Measurements from ENCODE around the gene BMP7.

Gene BMP7

DNA sequence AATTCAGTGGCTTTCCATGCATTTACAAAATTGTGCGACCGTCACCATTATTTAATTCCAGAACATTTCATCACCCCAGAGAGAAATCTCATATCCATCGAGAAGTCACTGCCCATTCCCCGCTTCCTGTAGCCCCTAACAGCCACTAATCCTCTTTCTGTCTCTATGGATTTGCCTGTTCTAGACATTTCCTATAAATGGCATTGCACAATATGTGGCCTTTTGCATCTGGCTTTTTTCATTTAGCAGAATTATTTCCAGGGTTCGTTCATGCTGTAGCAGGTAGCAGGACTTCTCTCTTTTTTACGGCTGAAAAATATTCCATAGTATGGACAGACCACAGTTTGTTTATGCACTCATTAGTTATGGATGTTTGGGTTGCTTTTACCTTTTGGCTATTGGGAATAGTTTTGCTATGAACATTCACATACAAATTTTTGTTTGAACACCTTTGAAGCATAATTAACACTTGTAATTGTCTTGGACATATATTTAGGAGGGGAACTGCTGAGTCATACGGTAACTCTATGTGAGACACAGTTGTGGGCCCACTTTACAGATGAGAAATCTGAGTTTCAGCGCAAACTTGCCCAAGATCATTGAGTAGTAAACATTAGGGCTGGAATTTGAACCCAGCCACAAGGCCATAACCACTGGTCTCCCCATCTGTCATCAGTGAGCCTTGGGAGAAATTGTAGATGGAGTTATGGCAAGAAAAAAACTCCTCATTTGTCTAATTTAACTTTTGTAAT is 126.9 kb downstream of the BMP7 start:
- no peak for DNase-seq

DNA sequence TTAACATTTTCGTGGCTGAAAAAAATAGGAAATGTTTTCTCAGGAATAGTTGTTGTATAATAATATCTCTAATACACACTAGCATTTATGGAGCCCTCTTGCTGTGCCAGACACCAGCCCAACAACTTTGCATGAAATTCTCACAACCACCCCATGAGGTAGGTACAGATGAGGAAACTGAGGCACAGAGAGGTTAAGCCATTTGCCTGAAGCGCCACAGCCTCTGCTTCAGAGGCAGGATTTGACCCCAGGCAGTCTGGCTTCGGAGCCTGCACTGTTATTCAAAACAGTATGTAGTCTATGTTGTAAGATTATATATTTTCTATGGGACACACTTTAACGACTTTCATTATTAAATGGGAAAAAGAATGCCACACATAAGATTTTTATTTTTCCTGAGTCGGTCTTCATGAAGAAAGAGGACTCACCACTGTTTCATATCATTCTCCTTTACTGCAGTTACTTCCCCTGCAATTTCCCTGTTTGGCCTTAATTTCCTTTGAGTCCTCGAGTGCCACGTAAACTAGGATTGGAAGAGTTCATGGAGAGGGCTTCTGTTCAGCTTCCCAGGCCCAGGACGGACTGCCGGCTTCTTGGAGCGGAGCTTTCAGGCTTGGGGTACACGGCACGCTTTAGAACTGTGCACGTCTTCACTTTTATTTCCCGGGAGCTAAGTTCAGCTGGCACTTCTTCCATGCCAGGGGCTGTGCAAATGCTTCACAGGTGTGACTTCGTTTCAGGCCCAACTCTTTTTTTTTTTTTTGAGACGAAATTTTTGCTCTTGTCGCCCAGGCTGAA is 128.0 kb downstream of the BMP7 start:
- DNase-seq = no peak

DNA sequence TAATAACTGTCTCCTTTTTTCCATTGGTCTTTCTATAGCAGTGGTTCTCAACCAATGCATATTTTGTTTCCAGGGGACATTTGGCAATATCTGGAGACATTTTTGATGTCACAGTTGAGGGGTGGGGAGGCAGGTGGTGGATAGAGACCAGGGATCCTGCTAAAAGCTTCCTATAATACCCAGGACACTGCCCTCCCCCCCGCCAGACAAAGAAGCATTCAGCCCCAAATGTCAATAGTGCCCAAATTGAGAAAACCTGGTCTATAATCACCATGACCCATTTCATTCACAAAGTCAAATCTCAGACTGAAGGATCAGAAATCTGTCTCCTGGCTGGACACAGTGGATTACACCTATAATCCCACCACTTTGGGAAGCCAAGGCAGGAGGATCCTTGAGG is 128.8 kb downstream of the BMP7 start:
- no peak for DNase-seq

DNA sequence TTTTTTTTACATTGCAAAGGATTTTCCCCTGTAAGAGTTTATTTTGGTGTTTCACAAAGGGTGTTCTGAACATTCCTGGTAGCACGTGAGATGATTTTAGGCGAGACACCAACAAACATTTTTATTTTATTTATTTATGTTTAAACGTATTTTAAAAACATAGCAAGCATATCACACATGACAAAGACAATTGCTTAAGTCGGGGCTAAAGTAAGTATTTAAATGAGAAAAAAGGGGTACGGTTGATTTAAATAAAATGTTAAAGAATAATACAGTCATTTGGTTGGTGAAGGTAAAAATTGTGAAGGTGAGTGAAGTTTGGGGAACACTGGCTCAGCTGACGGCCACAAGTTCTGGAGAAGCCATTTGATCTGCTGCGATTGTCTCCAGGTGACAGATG is 129.7 kb downstream of the BMP7 start:
- DNase-seq = no peak

DNA sequence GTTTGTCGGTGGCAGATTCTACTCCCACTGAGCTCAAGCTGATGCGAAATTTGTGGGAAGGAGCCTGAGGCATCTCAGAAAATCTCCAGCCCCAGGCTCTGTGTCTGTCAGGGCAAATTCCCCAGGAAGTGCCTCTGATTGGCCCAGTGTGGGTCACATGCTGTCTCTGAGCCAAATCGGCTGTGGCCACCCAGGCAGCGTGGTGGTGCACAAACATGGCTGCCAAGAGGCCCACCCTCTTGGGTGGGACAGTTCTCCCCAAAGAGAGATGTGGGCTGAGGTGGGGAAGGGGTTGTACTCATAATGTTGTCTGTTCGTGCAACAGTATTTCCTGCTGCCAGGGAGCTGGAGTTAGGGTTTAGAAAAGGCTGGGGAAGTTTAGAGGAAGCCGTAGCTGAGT is 130.6 kb downstream of the BMP7 start:
- DNase-seq = no peak

GRCh38 chr20:57134804-57135203 is 131.6 kb downstream of the BMP7 start:
- DNase-seq = no peak

- DNase-seq = no peak
These were observed 132.4 kb downstream of the BMP7 start for GRCh38 chr20:57133926-57134650.

- DNase-seq = no peak
These were observed 134.6 kb downstream of the BMP7 start for GRCh38 chr20:57131601-57132391.

DNA sequence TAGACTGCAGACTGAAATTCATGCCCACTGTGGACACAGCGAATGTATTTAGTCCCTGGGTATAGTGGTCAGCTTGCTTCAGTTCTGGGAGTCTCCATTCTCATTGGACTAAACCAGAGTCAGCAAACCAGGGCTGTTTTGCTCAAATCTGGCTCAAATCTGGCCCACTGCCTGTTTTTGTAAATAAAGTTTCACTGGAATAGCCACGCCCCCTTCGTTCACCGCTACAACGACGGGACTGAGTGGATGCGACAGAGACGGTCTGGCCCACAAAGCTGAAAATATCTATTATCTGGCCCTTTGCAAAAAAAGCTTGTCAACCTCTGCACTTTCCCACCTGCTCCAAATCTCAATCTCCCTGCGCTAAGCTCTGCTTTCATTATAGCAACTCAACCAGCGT is 135.4 kb downstream of the BMP7 start:
- no peak for DNase-seq

- DNase-seq = no peak
These were observed 136.2 kb downstream of the BMP7 start for GRCh38 chr20:57130160-57130772.

GRCh38 chr20:57129303-57129702 is 137.1 kb downstream of the BMP7 start:
- no peak for DNase-seq

GRCh38 chr20:57128044-57128757 is 138.2 kb downstream of the BMP7 start:
- no peak for DNase-seq

- DNase-seq = no peak
These were observed 139.9 kb downstream of the BMP7 start for GRCh38 chr20:57126481-57127092.

DNA sequence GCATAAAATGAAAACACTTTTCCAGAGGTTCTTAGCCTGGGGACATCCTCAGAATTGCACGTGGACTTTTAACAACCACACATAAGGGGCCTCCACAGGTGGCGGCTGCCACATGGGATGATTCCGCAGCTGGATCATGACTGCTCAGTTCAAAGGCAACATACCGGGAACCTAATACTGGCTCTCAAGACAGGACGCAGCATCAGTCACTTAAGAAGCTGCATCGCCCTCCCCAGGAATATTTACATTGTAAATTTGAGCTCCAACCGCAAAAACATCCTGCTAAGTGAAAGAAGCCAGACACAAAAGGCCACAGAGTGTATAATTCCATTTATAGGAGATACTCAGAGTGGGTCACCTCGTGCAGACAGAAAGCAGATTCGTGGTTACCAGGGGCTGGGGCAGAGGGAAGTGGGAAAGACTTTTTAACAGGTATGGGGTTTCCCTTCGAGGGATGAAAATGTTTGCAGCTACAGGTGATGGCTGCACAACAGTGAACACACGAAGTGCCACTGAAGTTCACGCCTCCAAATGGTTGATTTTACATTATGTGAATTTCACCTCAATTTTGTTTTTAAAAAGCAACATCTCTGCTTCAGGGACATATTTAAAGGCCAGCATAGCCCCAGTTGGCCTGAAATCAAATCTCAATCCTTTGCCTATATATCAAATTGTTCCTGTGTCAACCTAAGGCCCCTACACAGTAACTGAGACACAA is 141.5 kb downstream of the BMP7 start:
- no peak for DNase-seq

DNA sequence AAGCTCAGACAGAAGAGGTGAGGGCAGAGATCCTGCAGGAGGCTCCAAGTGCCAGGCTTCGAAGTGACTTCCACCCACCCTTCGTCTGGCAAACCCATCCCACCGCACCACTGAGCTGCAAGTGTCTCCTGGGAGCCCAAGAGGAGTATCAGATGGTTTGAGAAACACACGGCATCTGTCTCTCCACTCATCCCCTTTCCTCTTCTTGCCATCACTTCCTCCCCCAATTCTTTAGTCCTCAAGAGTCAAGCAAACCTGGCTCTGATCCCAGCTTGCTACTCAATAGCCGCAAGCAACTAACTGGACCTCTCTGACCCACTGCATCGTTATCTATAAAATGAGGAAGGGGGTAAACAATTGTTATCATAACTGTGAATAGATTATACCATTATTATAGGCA is 142.1 kb downstream of the BMP7 start:
- no peak for DNase-seq

DNA sequence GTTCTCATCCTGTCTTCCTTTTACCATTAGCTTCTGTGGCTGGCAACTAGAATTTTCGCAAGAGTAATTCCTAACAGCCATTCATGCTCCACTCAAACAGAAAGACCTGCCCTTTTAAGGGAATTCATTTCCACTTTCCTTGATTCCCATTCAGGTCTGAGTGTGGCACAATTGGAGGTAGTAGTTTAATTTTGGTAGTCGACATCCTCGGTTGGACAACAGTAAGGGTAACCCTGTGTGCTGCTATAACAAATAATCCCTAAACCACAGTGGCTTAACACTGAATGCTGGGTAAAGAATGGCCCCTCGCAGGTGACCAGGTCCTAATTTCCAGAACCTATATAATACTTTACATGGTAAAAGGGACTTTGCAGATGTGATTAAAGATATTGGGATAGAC is 142.9 kb downstream of the BMP7 start:
- DNase-seq = no peak

DNA sequence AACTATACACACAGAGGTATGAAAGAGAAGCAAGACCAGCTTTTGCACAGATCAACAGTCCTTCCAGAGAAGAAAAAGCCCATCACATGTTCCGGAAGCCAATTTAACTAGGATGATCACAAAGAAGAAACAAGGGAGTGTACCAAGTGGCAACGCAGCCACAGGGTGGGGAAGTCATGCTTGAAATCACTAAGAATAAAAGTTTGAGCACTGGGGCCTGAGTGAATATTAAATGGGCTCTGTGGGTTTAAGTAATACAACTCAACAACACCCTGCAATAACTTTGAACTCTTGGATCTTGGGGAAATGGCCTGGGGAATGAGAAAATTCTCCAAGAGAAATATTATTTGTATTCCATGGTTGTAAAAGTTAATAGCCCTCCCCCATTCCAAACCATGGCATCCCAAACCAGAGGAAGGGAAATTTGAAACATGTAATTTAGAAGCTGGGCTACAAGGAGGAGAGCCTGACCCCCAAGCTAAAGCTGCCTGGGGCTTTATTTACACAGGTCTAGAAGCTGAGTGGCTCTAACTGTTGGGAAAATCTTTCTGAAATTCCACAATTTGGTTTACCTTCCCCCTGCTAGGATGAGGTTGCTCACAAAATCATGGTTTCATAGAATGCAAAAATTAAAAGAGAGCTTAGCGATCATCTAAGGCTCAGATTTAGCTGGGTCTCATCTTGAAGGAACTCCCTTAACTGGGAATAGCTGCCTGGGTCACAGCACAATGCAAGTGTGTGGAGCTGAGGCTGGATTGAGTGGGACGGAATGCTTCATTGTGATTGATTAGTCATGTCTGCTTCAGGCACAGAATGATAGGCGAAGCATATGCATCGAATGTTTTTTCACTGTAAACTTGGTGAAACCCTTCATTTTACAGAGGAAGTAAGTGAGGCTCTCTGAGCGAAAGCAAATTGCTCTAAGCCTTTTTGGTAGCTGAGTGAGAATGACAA is 143.6 kb downstream of the BMP7 start:
- no peak for DNase-seq

DNA sequence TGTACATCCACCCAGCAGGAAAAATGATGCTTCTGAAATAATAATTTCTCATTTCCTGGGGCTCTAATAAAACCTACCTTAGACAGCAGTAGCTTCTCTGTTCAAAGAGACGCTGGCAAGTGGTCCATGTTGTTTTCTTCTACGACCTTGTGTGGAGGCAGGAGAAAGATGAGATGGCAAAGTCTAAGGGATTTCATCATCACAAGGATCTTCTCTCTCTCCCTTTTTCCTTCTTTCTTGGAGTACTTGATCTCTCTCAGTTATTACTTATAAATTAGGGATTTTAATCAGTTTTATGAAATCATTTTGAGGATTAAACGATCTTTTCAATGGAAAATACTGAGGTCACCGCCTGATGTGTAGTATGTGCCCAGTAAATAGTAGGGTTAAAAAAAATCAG is 147.5 kb downstream of the BMP7 start:
- DNase-seq = no peak
